ENCODE results near the gene PRH2. TPM values are rescaled to one million over a fixed set of nuclear protein-coding genes. Genes with fewer than 3 reads are reported as not detected.

Gene PRH2
- total and polyA plus RNA-seq, 2 experiments from 2014 or later: not detected

DNA sequence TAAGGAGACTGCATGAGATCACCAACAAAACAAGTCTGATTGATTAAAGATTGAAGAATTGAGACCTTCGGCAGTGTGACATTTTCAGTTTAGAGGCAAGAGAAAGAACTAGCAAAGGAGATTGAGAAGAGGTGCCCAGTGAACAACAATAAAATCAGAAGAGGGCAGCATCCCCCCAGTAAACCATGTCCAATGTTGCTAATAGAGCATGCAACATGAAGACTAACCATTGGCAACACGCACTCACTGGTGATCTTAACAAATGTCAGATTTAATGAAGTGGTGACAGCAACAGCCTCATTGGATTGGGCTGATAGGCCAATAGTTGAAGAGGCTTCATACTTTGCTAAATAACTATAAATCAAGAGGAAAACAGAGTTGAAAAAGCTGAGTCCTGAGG, 30.8 kb downstream of the PRH2 start:
- H3K4me2 ChIP-seq: no peak overlapping the region
- no peak for DNase-seq (ENCODE audit: low spot score)
- no peak overlapping the region for H3K27ac ChIP-seq
- H3K27me3 ChIP-seq: no peaks in the 10 kb centered on the region
- no peak overlapping the region for H3K4me3 ChIP-seq
- H3K9me3 ChIP-seq (ENCODE audit: low read depth): no peaks in the 10 kb centered on the region
- no peak overlapping the region for H2AFZ ChIP-seq
- H4K20me1 ChIP-seq (ENCODE audit: insufficient read depth, poor library complexity, severe bottlenecking): no peaks in the 10 kb centered on the region
- TF ChIP-seq, protein P1, sequence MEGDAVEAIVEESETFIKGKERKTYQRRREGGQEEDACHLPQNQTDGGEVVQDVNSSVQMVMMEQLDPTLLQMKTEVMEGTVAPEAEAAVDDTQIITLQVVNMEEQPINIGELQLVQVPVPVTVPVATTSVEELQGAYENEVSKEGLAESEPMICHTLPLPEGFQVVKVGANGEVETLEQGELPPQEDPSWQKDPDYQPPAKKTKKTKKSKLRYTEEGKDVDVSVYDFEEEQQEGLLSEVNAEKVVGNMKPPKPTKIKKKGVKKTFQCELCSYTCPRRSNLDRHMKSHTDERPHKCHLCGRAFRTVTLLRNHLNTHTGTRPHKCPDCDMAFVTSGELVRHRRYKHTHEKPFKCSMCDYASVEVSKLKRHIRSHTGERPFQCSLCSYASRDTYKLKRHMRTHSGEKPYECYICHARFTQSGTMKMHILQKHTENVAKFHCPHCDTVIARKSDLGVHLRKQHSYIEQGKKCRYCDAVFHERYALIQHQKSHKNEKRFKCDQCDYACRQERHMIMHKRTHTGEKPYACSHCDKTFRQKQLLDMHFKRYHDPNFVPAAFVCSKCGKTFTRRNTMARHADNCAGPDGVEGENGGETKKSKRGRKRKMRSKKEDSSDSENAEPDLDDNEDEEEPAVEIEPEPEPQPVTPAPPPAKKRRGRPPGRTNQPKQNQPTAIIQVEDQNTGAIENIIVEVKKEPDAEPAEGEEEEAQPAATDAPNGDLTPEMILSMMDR (IDR thresholded peaks at IDR 0.05; ENCODE audit: poor library complexity): no peak
- TF ChIP-seq EZH2 (IDR thresholded peaks at IDR 0.05; ENCODE audit: borderline replicate concordance) (no peak), EZH2phosphoT487 (IDR thresholded peaks at IDR 0.05; ENCODE audit: low read depth, severe bottlenecking, unreplicated experiment) (no peak)
- no peaks in the 10 kb centered on the region for H3K36me3 ChIP-seq (replicated peaks; ENCODE audit: insufficient read depth, low read depth)
- WGBS (ENCODE audit: low lambda C conversion rate, missing lambda C conversion rate): 91% methylated on average over 2 of the region's 2 CpGs
- H3K4me1 ChIP-seq (ENCODE audit: insufficient read depth): no peaks in the 10 kb centered on the region
- H3K9me2 ChIP-seq (replicated peaks; ENCODE audit: insufficient read depth): no peaks in the 10 kb centered on the region
- H3K79me2 ChIP-seq: peaks cover 14% of the 10 kb centered on the region

DNA sequence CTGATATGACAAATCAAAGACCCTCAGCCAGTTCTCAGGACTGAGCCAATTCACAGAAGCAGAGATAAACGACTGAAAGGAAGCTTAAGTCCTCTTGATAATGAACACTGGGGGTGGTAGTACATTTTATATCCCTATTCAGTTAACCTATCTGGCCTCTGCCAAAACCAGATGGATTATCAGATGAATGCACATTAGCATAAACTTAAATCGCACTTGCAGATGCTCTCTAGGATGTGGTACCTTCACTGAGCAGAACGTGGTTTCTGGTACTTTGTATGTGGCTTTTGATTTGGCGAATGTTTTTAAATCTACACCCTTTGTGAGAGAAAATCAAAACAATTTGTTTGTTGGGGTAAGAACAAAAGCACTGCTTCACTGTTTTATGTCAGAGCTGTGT, 31.2 kb downstream of the PRH2 start:
- Histone ChIP-seq H4K20me1 (ENCODE audit: insufficient read depth, poor library complexity, severe bottlenecking) (no peaks in the 10 kb centered on the region), H3K27ac (no peak overlapping the region), H3K4me2 (no peak overlapping the region), H3K9me3 (ENCODE audit: low read depth) (no peaks in the 10 kb centered on the region), H2AFZ (no peak overlapping the region), H3K9me2 (replicated peaks; ENCODE audit: insufficient read depth) (no peaks in the 10 kb centered on the region), H3K27me3 (no peaks in the 10 kb centered on the region), H3K79me2 (peaks cover 10% of the 10 kb centered on the region), H3K36me3 (replicated peaks; ENCODE audit: insufficient read depth, low read depth) (no peaks in the 10 kb centered on the region), H3K4me3 (no peak overlapping the region), H3K4me1 (ENCODE audit: insufficient read depth) (no peaks in the 10 kb centered on the region)
- no peak for TF ChIP-seq EZH2 (IDR thresholded peaks at IDR 0.05; ENCODE audit: borderline replicate concordance)
- TF ChIP-seq, protein P1 (IDR thresholded peaks at IDR 0.05; ENCODE audit: poor library complexity): no peak
- no peak for TF ChIP-seq EZH2phosphoT487 (IDR thresholded peaks at IDR 0.05; ENCODE audit: low read depth, severe bottlenecking, unreplicated experiment)
- no peak for DNase-seq (ENCODE audit: low spot score)
- 65% methylated on average over 4 of the region's 4 CpGs for WGBS (ENCODE audit: low lambda C conversion rate, missing lambda C conversion rate)

GRCh38 chr12:10965476-10965875, 36.4 kb downstream of the PRH2 start:
- DNase-seq (ENCODE audit: low spot score): no peak

More at GRCh38 chr12:10965476-10965875, 36.4 kb downstream of the PRH2 start:
- Histone ChIP-seq H3K4me1 (ENCODE audit: insufficient read depth) (no peaks in the 10 kb centered on the region), H3K4me3 (no peak overlapping the region), H3K9me2 (replicated peaks; ENCODE audit: insufficient read depth) (no peaks in the 10 kb centered on the region), H3K36me3 (replicated peaks; ENCODE audit: insufficient read depth, low read depth) (no peaks in the 10 kb centered on the region), H4K20me1 (ENCODE audit: insufficient read depth, poor library complexity, severe bottlenecking) (no peaks in the 10 kb centered on the region), H3K79me2 (no peaks in the 10 kb centered on the region), H3K4me2 (no peak overlapping the region), H2AFZ (no peak overlapping the region), H3K9me3 (ENCODE audit: low read depth) (no peaks in the 10 kb centered on the region), H3K27ac (no peak overlapping the region), H3K27me3 (no peaks in the 10 kb centered on the region)
- WGBS (ENCODE audit: low lambda C conversion rate, missing lambda C conversion rate): 98% methylated on average over 1 of the region's 1 CpG
- TF ChIP-seq, protein P1 (IDR thresholded peaks at IDR 0.05; ENCODE audit: poor library complexity): no peak
- TF ChIP-seq EZH2phosphoT487 (IDR thresholded peaks at IDR 0.05; ENCODE audit: low read depth, severe bottlenecking, unreplicated experiment) (no peak), EZH2 (IDR thresholded peaks at IDR 0.05; ENCODE audit: borderline replicate concordance) (no peak)
